NOMO-1 treated with dmso at 0.1 percent for 144 hours (cell line): ENCODE measurements around the gene FAM43B.

Experiments used
- DNase-seq: peaks from one replicate; lab custom pipeline; 2025; ENCODE audit not compliant: unreplicated experiment; lab: John Stamatoyannopoulos, UW

FAM43B gene

GRCh38 chr1:20589331-20590278, 37.2 kb downstream of the FAM43B start:
- peak; percentile 17 for DNase-seq

GRCh38 chr1:20590306-20590777, 38.0 kb downstream of the FAM43B start:
- peak; percentile 68 for DNase-seq

GRCh38 chr1:20593756-20594155, 41.4 kb downstream of the FAM43B start:
- DNase-seq: no peak

GRCh38 chr1:20594746-20595145, 42.4 kb downstream of the FAM43B start:
- DNase-seq: no peak

GRCh38 chr1:20596106-20596505, 43.7 kb downstream of the FAM43B start:
- DNase-seq: no peak

- peak; percentile 54 for DNase-seq
These were observed 45.3 kb downstream of the FAM43B start for GRCh38 chr1:20597650-20598049.

- no peak for DNase-seq
These were observed 47.8 kb downstream of the FAM43B start for GRCh38 chr1:20600156-20600555.

GRCh38 chr1:20601129-20601825, 48.9 kb downstream of the FAM43B start:
- DNase-seq: no peak

GRCh38 chr1:20602851-20603450, 50.6 kb downstream of the FAM43B start:
- DNase-seq: no peak

- DNase-seq: no peak
These were observed 51.4 kb downstream of the FAM43B start for GRCh38 chr1:20603504-20604464.
